ENCODE results near the gene TMEM147. TPM values are rescaled to one million over a fixed set of nuclear protein-coding genes. Genes with fewer than 3 reads are reported as not detected.

Gene TMEM147
- total RNA-seq, 2 experiments from 2014 or later: 73.5 to 81.9 TPM

- H3K9me3 Mint-ChIP-seq: no peaks in the 10 kb centered on the region
- peak; percentile 81 for DNase-seq
- no peaks in the 10 kb centered on the region for H3K36me3 Mint-ChIP-seq
- peaks cover 29% of the 10 kb centered on the region for H3K27me3 Mint-ChIP-seq
- peak overlapping the region; percentile 62 for H3K4me3 Mint-ChIP-seq
- POLR2A ChIA-PET: interaction anchor here (0.6 kb wide), 1 partner anchor 31 kb away, joined by 3 read pairs; no protein-coding TSS in a partner anchor
- intact Hi-C loops (cut with micrococcal nuclease): loop anchor here (1.0 to 5.0 kb wide), 2 partner anchors 37 to 82 kb away; partner anchors contain the start of gene TMEM147
- no peak overlapping the region for H3K27ac Mint-ChIP-seq
- H3K4me1 Mint-ChIP-seq (ENCODE audit: low read depth): peaks cover 13% of the 10 kb centered on the region
- CTCF ChIA-PET: interaction anchor here (0.5 to 4.7 kb wide), 35 partner anchors 8 to 415 kb away, joined by 3 to 59 read pairs (median 4); partner anchors contain the start of genes COX6B1, FFAR1, FFAR3 and PMIS2
Observed at GRCh38 chr19:35509861-35510625, 35.4 kb upstream of the TMEM147 start.

- H3K9me3 Mint-ChIP-seq: no peaks in the 10 kb centered on the region
- peaks cover 26% of the 10 kb centered on the region for H3K27me3 Mint-ChIP-seq
- CTCF ChIA-PET: interaction anchor here (0.5 to 4.7 kb wide), 36 partner anchors 8 to 415 kb away, joined by 3 to 59 read pairs (median 4); partner anchors contain the start of genes COX6B1, FFAR1, FFAR3 and PMIS2
- H3K27ac Mint-ChIP-seq: no peak overlapping the region
- POLR2A ChIA-PET: interaction anchor here (0.6 kb wide), 1 partner anchor 31 kb away, joined by 3 read pairs; no protein-coding TSS in a partner anchor
- H3K4me1 Mint-ChIP-seq (ENCODE audit: low read depth): peaks cover 13% of the 10 kb centered on the region
- intact Hi-C loops (cut with micrococcal nuclease): loop anchor here (1.0 to 5.0 kb wide), 2 partner anchors 37 to 82 kb away; partner anchors contain the start of gene TMEM147
- no peak for DNase-seq
- H3K4me3 Mint-ChIP-seq: no peak overlapping the region
- H3K36me3 Mint-ChIP-seq: no peaks in the 10 kb centered on the region
Observed at GRCh38 chr19:35510626-35510964, 34.8 kb upstream of the TMEM147 start.

- peaks cover 13% of the 10 kb centered on the region for H3K4me1 Mint-ChIP-seq (ENCODE audit: low read depth)
- no peaks in the 10 kb centered on the region for H3K36me3 Mint-ChIP-seq
- no peak overlapping the region for H3K27ac Mint-ChIP-seq
- peaks cover 26% of the 10 kb centered on the region for H3K27me3 Mint-ChIP-seq
- no peak for DNase-seq
- ChIA-PET POLR2A (no interaction called here), CTCF (interaction anchor here (0.6 to 4.7 kb wide), 10 partner anchors 9 to 203 kb away, joined by 3 to 59 read pairs (median 7); partner anchors contain the start of genes FFAR1 and FFAR3)
- no peak overlapping the region for H3K4me3 Mint-ChIP-seq
- H3K9me3 Mint-ChIP-seq: no peaks in the 10 kb centered on the region
- intact Hi-C loops (cut with micrococcal nuclease): loop anchor here (5.0 kb wide), 1 partner anchor 36 kb away; the partner anchor contains the start of gene TMEM147
Observed at GRCh38 chr19:35511337-35511736, 34.1 kb upstream of the TMEM147 start.

- CTCF ChIA-PET: interaction anchor here (0.6 to 1.2 kb wide), 2 partner anchors 27 to 79 kb away, joined by 3 read pairs; no protein-coding TSS in a partner anchor
- POLR2A ChIA-PET: no interaction called here
- no peak overlapping the region for H3K27ac Mint-ChIP-seq
- no peak for DNase-seq
- peaks cover 13% of the 10 kb centered on the region for H3K4me1 Mint-ChIP-seq (ENCODE audit: low read depth)
- no peaks in the 10 kb centered on the region for H3K9me3 Mint-ChIP-seq
- peaks cover 26% of the 10 kb centered on the region for H3K27me3 Mint-ChIP-seq
- no peaks in the 10 kb centered on the region for H3K36me3 Mint-ChIP-seq
- intact Hi-C loops (cut with micrococcal nuclease): loop anchor here (5.0 kb wide), 1 partner anchor 34 kb away; the partner anchor contains the start of gene TMEM147
- no peak overlapping the region for H3K4me3 Mint-ChIP-seq
Observed at GRCh38 chr19:35512831-35513627, 32.4 kb upstream of the TMEM147 start.

- no peak for DNase-seq
- H3K9me3 Mint-ChIP-seq: no peaks in the 10 kb centered on the region
- intact Hi-C loops (cut with micrococcal nuclease): loop anchor here (5.0 kb wide), 1 partner anchor 34 kb away; the partner anchor contains the start of gene TMEM147
- ChIA-PET CTCF (interaction anchor here (0.6 kb wide), 1 partner anchor 1407 kb away, joined by 5 read pairs; no protein-coding TSS in a partner anchor), POLR2A (no interaction called here)
- H3K36me3 Mint-ChIP-seq: no peaks in the 10 kb centered on the region
- peaks cover 20% of the 10 kb centered on the region for H3K27me3 Mint-ChIP-seq
- H3K27ac Mint-ChIP-seq: no peak within 1 kb of the TSS
- no peak within 1 kb of the TSS for H3K4me3 Mint-ChIP-seq
- peaks cover 13% of the 10 kb centered on the region for H3K4me1 Mint-ChIP-seq (ENCODE audit: low read depth)
Observed at GRCh38 chr19:35513628-35514281, 31.7 kb upstream of the TMEM147 start, which contains the start of gene DMKN. Gene DMKN, minus strand, starts transcription at chr19:35513649. Its CDS starts 174 bp downstream, at chr19:35513475.

GRCh38 chr19:35514282-35514809 is 31.1 kb upstream of the TMEM147 start:
- Mint-ChIP-seq H3K4me3 (no peak overlapping the region), H3K4me1 (ENCODE audit: low read depth) (peaks cover 11% of the 10 kb centered on the region), H3K36me3 (no peaks in the 10 kb centered on the region), H3K9me3 (no peaks in the 10 kb centered on the region), H3K27me3 (peaks cover 20% of the 10 kb centered on the region), H3K27ac (no peak overlapping the region)
- ChIA-PET CTCF (interaction anchor here (0.6 to 1.9 kb wide), 2 partner anchors 78 to 1407 kb away, joined by 5 read pairs; no protein-coding TSS in a partner anchor), POLR2A (no interaction called here)
- DNase-seq: no peak
- intact Hi-C loops (cut with micrococcal nuclease): loop anchor here (5.0 kb wide), 1 partner anchor 33 kb away; the partner anchor contains the start of gene TMEM147

- no peak overlapping the region for H3K27ac Mint-ChIP-seq
- H3K9me3 Mint-ChIP-seq: no peaks in the 10 kb centered on the region
- intact Hi-C loops (cut with micrococcal nuclease): no loop called here
- POLR2A ChIA-PET: no interaction called here
- CTCF ChIA-PET: no interaction called here
- H3K4me3 Mint-ChIP-seq: no peak overlapping the region
- no peak for DNase-seq
- H3K36me3 Mint-ChIP-seq: no peaks in the 10 kb centered on the region
- no peaks in the 10 kb centered on the region for H3K4me1 Mint-ChIP-seq (ENCODE audit: low read depth)
- peaks cover 12% of the 10 kb centered on the region for H3K27me3 Mint-ChIP-seq
Observed at GRCh38 chr19:35516310-35516709, 29.1 kb upstream of the TMEM147 start.

- ChIA-PET POLR2A (no interaction called here), CTCF (interaction anchor here (0.6 kb wide), 1 partner anchor 31 kb away, joined by 4 read pairs; no protein-coding TSS in a partner anchor)
- Mint-ChIP-seq H3K36me3 (no peaks in the 10 kb centered on the region), H3K27me3 (peaks cover 10% of the 10 kb centered on the region), H3K27ac (no peak overlapping the region), H3K4me1 (ENCODE audit: low read depth) (no peaks in the 10 kb centered on the region), H3K9me3 (no peaks in the 10 kb centered on the region), H3K4me3 (no peak overlapping the region)
- intact Hi-C loops (cut with micrococcal nuclease): no loop called here
- no peak for DNase-seq
Observed at GRCh38 chr19:35517342-35517741, 28.1 kb upstream of the TMEM147 start.

- Mint-ChIP-seq H3K4me1 (ENCODE audit: low read depth) (no peaks in the 10 kb centered on the region), H3K4me3 (no peak overlapping the region), H3K27me3 (peaks cover 8% of the 10 kb centered on the region), H3K36me3 (no peaks in the 10 kb centered on the region), H3K9me3 (no peaks in the 10 kb centered on the region), H3K27ac (no peak overlapping the region)
- ChIA-PET CTCF (no interaction called here), POLR2A (no interaction called here)
- intact Hi-C loops (cut with micrococcal nuclease): no loop called here
- DNase-seq: no peak
Observed at GRCh38 chr19:35518313-35518712, 27.1 kb upstream of the TMEM147 start.

GRCh38 chr19:35519291-35519690 is 26.1 kb upstream of the TMEM147 start:
- H3K4me3 Mint-ChIP-seq: no peak overlapping the region

GRCh38 chr19:35521124-35521743 is 24.2 kb upstream of the TMEM147 start:
- Mint-ChIP-seq H3K4me3 (no peak overlapping the region), H3K4me1 (ENCODE audit: low read depth) (no peaks in the 10 kb centered on the region), H3K27me3 (peaks cover 9% of the 10 kb centered on the region), H3K36me3 (no peaks in the 10 kb centered on the region), H3K27ac (no peak overlapping the region), H3K9me3 (no peaks in the 10 kb centered on the region)
- intact Hi-C loops (cut with micrococcal nuclease): no loop called here
- CTCF ChIA-PET: interaction anchor here (1.1 to 1.6 kb wide), 2 partner anchors 11 to 27 kb away, joined by 5 to 6 read pairs; no protein-coding TSS in a partner anchor
- POLR2A ChIA-PET: no interaction called here
- DNase-seq: no peak

More at GRCh38 chr19:35519291-35519690, 26.1 kb upstream of the TMEM147 start:
- Mint-ChIP-seq H3K4me1 (ENCODE audit: low read depth) (no peaks in the 10 kb centered on the region), H3K27me3 (peaks cover 6% of the 10 kb centered on the region), H3K27ac (no peak overlapping the region), H3K9me3 (no peaks in the 10 kb centered on the region), H3K36me3 (no peaks in the 10 kb centered on the region)
- intact Hi-C loops (cut with micrococcal nuclease): no loop called here
- POLR2A ChIA-PET: no interaction called here
- CTCF ChIA-PET: interaction anchor here (0.6 to 1.6 kb wide), 3 partner anchors 24 to 72 kb away, joined by 3 to 4 read pairs (median 3); no protein-coding TSS in a partner anchor
- no peak for DNase-seq
